Epithelial cell of proximal tubule (primary cell): ENCODE results near the gene AKAP13. TPM values are rescaled to one million over a fixed set of nuclear protein-coding genes. Genes with fewer than 3 reads are reported as not detected.

Source experiments
- DNase-seq: peaks from one replicate; pipeline ENCODE4 v3.0.0-alpha.2; 2011; ENCODE audit warnings: low read depth
- H3K4me3 ChIP-seq: 2 replicates; pipeline ENCODE4 v1.5.1; 2011; ENCODE audit warnings: low read depth, mild to moderate bottlenecking, low read length
- total RNA-seq: library from RNA; depleted of rRNA; stranded (reverse); fragments of >200 nt; gene quantifications from 2 replicates; pipeline ENCODE4 v1.2.3, GENCODE V29; 2015
- TF ChIP-seq, protein P1 (sequence below): conservative IDR thresholded peaks from 2 replicates; pipeline ENCODE4 v1.5.1; 2012; ENCODE audit warnings: low read depth, mild to moderate bottlenecking, low read length

The AKAP13 gene
- total RNA-seq, 1 donor from 2014 or later: 40.9 TPM

GRCh38 chr15:85749261-85750151 is 369.1 kb downstream of the AKAP13 start:
- TF ChIP-seq, protein P1, sequence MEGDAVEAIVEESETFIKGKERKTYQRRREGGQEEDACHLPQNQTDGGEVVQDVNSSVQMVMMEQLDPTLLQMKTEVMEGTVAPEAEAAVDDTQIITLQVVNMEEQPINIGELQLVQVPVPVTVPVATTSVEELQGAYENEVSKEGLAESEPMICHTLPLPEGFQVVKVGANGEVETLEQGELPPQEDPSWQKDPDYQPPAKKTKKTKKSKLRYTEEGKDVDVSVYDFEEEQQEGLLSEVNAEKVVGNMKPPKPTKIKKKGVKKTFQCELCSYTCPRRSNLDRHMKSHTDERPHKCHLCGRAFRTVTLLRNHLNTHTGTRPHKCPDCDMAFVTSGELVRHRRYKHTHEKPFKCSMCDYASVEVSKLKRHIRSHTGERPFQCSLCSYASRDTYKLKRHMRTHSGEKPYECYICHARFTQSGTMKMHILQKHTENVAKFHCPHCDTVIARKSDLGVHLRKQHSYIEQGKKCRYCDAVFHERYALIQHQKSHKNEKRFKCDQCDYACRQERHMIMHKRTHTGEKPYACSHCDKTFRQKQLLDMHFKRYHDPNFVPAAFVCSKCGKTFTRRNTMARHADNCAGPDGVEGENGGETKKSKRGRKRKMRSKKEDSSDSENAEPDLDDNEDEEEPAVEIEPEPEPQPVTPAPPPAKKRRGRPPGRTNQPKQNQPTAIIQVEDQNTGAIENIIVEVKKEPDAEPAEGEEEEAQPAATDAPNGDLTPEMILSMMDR: no peak
- no peak overlapping the region for H3K4me3 ChIP-seq
- no peak for DNase-seq

- DNase-seq: no peak
- TF ChIP-seq, protein P1: no peak
- H3K4me3 ChIP-seq: no peak overlapping the region
Observed at GRCh38 chr15:85750319-85751290, 370.2 kb downstream of the AKAP13 start.

- H3K4me3 ChIP-seq: no peak overlapping the region
- TF ChIP-seq, protein P1: no peak
- DNase-seq: no peak
Observed at GRCh38 chr15:85751291-85752123, 371.1 kb downstream of the AKAP13 start.

GRCh38 chr15:85752124-85752475 is 371.7 kb downstream of the AKAP13 start:
- TF ChIP-seq, protein P1: no peak
- DNase-seq: no peak

DNA sequence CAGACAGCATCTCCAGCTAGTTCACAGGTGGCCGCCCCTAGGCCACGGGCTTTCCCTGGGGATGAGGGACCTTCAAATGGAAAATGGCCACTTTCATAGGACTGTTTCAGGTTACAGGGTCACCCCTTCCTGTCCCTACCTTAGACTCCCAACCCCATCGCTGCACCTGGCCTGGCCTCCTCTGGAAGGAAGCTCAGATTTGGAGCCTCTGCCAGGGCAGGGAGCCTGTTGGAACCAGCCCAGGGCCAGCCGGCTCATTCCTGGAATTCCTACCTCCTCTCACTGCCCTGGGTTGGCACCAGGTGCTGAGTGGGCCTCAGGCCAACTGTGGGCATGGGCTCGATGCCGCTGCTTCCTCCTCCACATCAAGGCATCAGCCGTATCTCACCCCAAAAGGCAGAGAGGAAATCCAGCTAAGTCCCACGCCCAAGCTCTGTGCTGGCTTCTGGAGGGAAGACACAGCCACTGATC is 372.1 kb downstream of the AKAP13 start:
- H3K4me3 ChIP-seq: no peak overlapping the region
- DNase-seq: no peak
- TF ChIP-seq, protein P1: no peak

More at GRCh38 chr15:85752124-85752475, 371.7 kb downstream of the AKAP13 start:
- H3K4me3 ChIP-seq: no peak overlapping the region

GRCh38 chr15:85753261-85753660 is 372.9 kb downstream of the AKAP13 start:
- no peak for DNase-seq
- TF ChIP-seq, protein P1: no peak
- H3K4me3 ChIP-seq: no peak overlapping the region
